PC-9 (cell line): ENCODE results near the gene ELK3.

Source experiments
- EZH2 ChIP-seq: fragments of 200-600 bp; sonication (generic); IDR thresholded peaks from 2 replicates; pipeline ENCODE4 v1.8.0; 2017; ENCODE audit warnings: antibody characterized with exemption, low read depth
- TF ChIP-seq, protein P1 (sequence below): fragments of 200-600 bp; sonication (generic); conservative IDR thresholded peaks from 2 replicates; pipeline ENCODE4 v1.6.1; 2017; ENCODE audit warnings: mixed run types, antibody characterized with exemption, mild to moderate bottlenecking, moderate library complexity

DNA sequence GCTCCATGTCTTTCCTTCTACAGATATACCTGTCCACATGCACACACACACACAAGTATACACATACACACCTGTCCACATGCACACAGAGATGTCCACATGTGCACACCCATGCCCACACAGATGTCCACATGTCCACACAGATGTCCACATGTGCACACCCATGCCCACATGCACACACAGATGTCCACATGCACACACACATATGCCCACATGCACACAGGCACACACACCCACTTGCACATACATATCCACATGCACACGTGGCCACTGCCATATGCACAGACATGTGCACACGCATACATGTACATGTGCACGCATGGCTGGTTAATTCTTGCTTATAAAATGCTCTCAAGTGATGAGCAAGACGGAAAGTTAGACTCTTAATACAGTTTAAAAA lies 32.2 kb downstream of the ELK3 start:
- TF ChIP-seq, protein P1, sequence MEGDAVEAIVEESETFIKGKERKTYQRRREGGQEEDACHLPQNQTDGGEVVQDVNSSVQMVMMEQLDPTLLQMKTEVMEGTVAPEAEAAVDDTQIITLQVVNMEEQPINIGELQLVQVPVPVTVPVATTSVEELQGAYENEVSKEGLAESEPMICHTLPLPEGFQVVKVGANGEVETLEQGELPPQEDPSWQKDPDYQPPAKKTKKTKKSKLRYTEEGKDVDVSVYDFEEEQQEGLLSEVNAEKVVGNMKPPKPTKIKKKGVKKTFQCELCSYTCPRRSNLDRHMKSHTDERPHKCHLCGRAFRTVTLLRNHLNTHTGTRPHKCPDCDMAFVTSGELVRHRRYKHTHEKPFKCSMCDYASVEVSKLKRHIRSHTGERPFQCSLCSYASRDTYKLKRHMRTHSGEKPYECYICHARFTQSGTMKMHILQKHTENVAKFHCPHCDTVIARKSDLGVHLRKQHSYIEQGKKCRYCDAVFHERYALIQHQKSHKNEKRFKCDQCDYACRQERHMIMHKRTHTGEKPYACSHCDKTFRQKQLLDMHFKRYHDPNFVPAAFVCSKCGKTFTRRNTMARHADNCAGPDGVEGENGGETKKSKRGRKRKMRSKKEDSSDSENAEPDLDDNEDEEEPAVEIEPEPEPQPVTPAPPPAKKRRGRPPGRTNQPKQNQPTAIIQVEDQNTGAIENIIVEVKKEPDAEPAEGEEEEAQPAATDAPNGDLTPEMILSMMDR = no peak
- TF ChIP-seq EZH2 = no peak
